Stimulated activated CD4-positive, alpha-beta T cell treated with anti-CD3 and anti-CD28 coated beads, Interleukin-12 subunit alpha, Interleukin-12 subunit beta, amount 100 ng/mL, for 48 hours (primary cell): ENCODE results near the gene L1CAM.
A peak's percentile ranks its signal among the peaks of the same experiment; 100 is the strongest.
"Not testable (repeated sequence)": the region's sequence is repeated elsewhere in the genome, so short reads cannot be mapped to it uniquely, and the experiment has no call there.

Experiments used
- DNase-seq, 3 donors: peaks; one replicate each; pipeline ENCODE4 v3.0.0-alpha.2; 2020; ENCODE audit warnings: low read depth in 2 of 3, low spot score in 1 of 3

Gene L1CAM

GRCh38 chrX:153830640-153831428 lies 55.1 kb downstream of the L1CAM start:
- DNase-seq, result no peak

GRCh38 chrX:153829799-153830639 lies 56.0 kb downstream of the L1CAM start, which contains the start of gene PDZD4:
PDZD4 (minus strand) TSS chrX:153830544; CDS start chrX:153830298, 246 bp downstream.
- no peak for DNase-seq

GRCh38 chrX:153829549-153829798 lies 56.5 kb downstream of the L1CAM start:
- no peak for DNase-seq

- DNase-seq, result no peak
Observed at GRCh38 chrX:153828723-153829548, 57.0 kb downstream of the L1CAM start.

- no peak for DNase-seq
Observed at GRCh38 chrX:153828308-153828707, 57.7 kb downstream of the L1CAM start.

- DNase-seq, result no peak
Observed at GRCh38 chrX:153827903-153828302, 58.1 kb downstream of the L1CAM start.

GRCh38 chrX:153827016-153827415 lies 59.0 kb downstream of the L1CAM start:
- DNase-seq, result no peak

- no peak for DNase-seq
Observed at GRCh38 chrX:153825042-153825441, 60.9 kb downstream of the L1CAM start.

GRCh38 chrX:153824348-153824747 lies 61.6 kb downstream of the L1CAM start:
- no peak for DNase-seq

- no peak for DNase-seq
Observed at GRCh38 chrX:153821066-153821465, 64.9 kb downstream of the L1CAM start.

- DNase-seq, result no peak
Observed at GRCh38 chrX:153820601-153821000, 65.4 kb downstream of the L1CAM start.

- DNase-seq, result no peak
Observed at GRCh38 chrX:153819384-153820040, 66.5 kb downstream of the L1CAM start.

GRCh38 chrX:153818571-153819383 lies 67.2 kb downstream of the L1CAM start:
- DNase-seq, result peak in 2 of 3 donors; percentile 25 to 43

- DNase-seq, result not testable (repeated sequence)
Observed at GRCh38 chrX:153818064-153818463, 67.9 kb downstream of the L1CAM start.

- peak in 1 of 3 donors; percentile 16 for DNase-seq
Observed at GRCh38 chrX:153816831-153817690, 68.9 kb downstream of the L1CAM start.

- DNase-seq, result no peak
Observed at GRCh38 chrX:153814591-153815315, 71.2 kb downstream of the L1CAM start.

- no peak for DNase-seq
Observed at GRCh38 chrX:153813161-153813560, 72.8 kb downstream of the L1CAM start.

- DNase-seq, result no peak
Observed at GRCh38 chrX:153812220-153812619, 73.8 kb downstream of the L1CAM start.
